Liver (tissue), 9 donors: ENCODE results near the gene GATA3. TPM values are rescaled to one million over a fixed set of nuclear protein-coding genes. Genes with fewer than 3 reads are reported as not detected.

Experiments used
- DNase-seq: peaks from one replicate; pipeline ENCODE4 v3.0.0-alpha.2; 2017; ENCODE audit warnings: low spot score
- H3K27ac ChIP-seq, 2 donors: one replicate each; pipeline ENCODE4 v1.7.0; 2013; ENCODE audit warnings: inconsistent platforms in 2 of 2, low read length in 2 of 2, control low read depth in 1 of 2, low read depth in 1 of 2, mild to moderate bottlenecking in 1 of 2
- H3K27me3 ChIP-seq, 4 donors: one replicate each; pipeline versions ENCODE4 v1.6.1 to v1.7.0; 2013; ENCODE audit warnings: low read length in 3 of 4, inconsistent platforms in 1 of 4, mild to moderate bottlenecking in 1 of 4, moderate library complexity in 1 of 4; ENCODE audit not compliant: control insufficient read depth in 4 of 4, insufficient read depth in 4 of 4
- H3K36me3 ChIP-seq, 4 donors: one replicate each; pipeline versions ENCODE4 v1.6.1 to v1.7.0; 2013; ENCODE audit warnings: low read length in 3 of 4, mild to moderate bottlenecking in 3 of 4, low read depth in 1 of 4, moderate library complexity in 1 of 4; ENCODE audit not compliant: control insufficient read depth in 4 of 4, insufficient read depth in 3 of 4
- H3K4me1 ChIP-seq, 4 donors: one replicate each; pipeline versions ENCODE4 v1.6.1 to v1.7.0; 2013; ENCODE audit warnings: low read length in 3 of 4, mild to moderate bottlenecking in 3 of 4, moderate library complexity in 1 of 4; ENCODE audit not compliant: control insufficient read depth in 4 of 4, insufficient read depth in 4 of 4
- H3K4me3 ChIP-seq, 3 donors: one replicate each; pipeline versions ENCODE4 v1.6.1 to v1.7.0; 2013; ENCODE audit warnings: low read length in 3 of 3, control low read depth in 1 of 3, low read depth in 1 of 3, mild to moderate bottlenecking in 1 of 3
- H3K9ac ChIP-seq, 2 donors: one replicate each; pipeline ENCODE4 v1.7.0; 2013; ENCODE audit warnings: low read length in 2 of 2, mild to moderate bottlenecking in 2 of 2, moderate library complexity in 2 of 2, control low read depth in 1 of 2, low read depth in 1 of 2
- H3K9me3 ChIP-seq, 4 donors: one replicate each; pipeline versions ENCODE4 v1.6.1 to v1.7.0; 2013; ENCODE audit warnings: low read length in 3 of 4; ENCODE audit not compliant: control insufficient read depth in 4 of 4
- EGR1 ChIP-seq, 2 donors: IDR thresholded peaks; 2 replicates each; pipeline ENCODE4 v1.6.1; 2016 to 2018; ENCODE audit warnings: antibody characterized with exemption in 2 of 2, low read depth in 2 of 2
- FOXA1 ChIP-seq: IDR thresholded peaks from 2 replicates; pipeline ENCODE4 v1.6.1; 2016; ENCODE audit warnings: antibody characterized with exemption
- FOXA2 ChIP-seq: IDR thresholded peaks from 2 replicates; pipeline ENCODE4 v1.6.1; 2016; ENCODE audit warnings: antibody characterized with exemption
- GABPA ChIP-seq, 2 donors: IDR thresholded peaks in 1 of 2; conservative IDR thresholded peaks in 1 of 2; 2 replicates each; pipeline ENCODE4 v1.6.1; 2016; ENCODE audit warnings: antibody characterized with exemption in 2 of 2, mild to moderate bottlenecking in 1 of 2, moderate library complexity in 1 of 2
- HNF4A ChIP-seq, 2 donors: conservative IDR thresholded peaks; 2 replicates each; pipeline ENCODE4 v1.6.1; 2016; ENCODE audit warnings: antibody characterized with exemption in 2 of 2, mild to moderate bottlenecking in 2 of 2
- HNF4G ChIP-seq: IDR thresholded peaks from 2 replicates; pipeline ENCODE4 v1.6.1; 2016; ENCODE audit warnings: antibody characterized with exemption
- JUND ChIP-seq, 2 donors: IDR thresholded peaks; 2 replicates each; pipeline ENCODE4 v1.6.1; 2016; ENCODE audit warnings: antibody characterized with exemption in 2 of 2
- NR2F2 ChIP-seq: IDR thresholded peaks from 2 replicates; pipeline ENCODE4 v1.6.1; 2016; ENCODE audit warnings: antibody characterized with exemption
- RAD21 ChIP-seq, 2 donors: IDR thresholded peaks; 2 replicates each; pipeline ENCODE4 v1.6.1; 2016; ENCODE audit warnings: antibody characterized with exemption in 2 of 2, mild to moderate bottlenecking in 2 of 2
- RXRA ChIP-seq, 2 donors: IDR thresholded peaks; 2 replicates each; pipeline ENCODE4 v1.6.1; 2017 to 2018; ENCODE audit warnings: antibody characterized with exemption in 2 of 2, mild to moderate bottlenecking in 1 of 2
- SP1 ChIP-seq: IDR thresholded peaks from 2 replicates; pipeline ENCODE4 v1.6.1; 2018; ENCODE audit warnings: antibody characterized with exemption, mild to moderate bottlenecking
- TAF1 ChIP-seq: conservative IDR thresholded peaks from 2 replicates; pipeline ENCODE4 v1.6.1; 2016; ENCODE audit warnings: antibody characterized with exemption, mild to moderate bottlenecking
- YY1 ChIP-seq: IDR thresholded peaks from 2 replicates; pipeline ENCODE4 v1.6.1; 2016; ENCODE audit warnings: antibody characterized with exemption, mild to moderate bottlenecking
- whole genome bisulfite sequencing: extraction: QIAGEN DNeasy Blood & Tissue Kit; methylation state at CpG from one replicate; pipeline ENCODE4 v1.1.7; 2013; 5-methylcytosine and 5-hydroxymethylcytosine counted together
- polyA plus RNA-seq, 2 donors: library from polyadenylated mRNA; stranded (reverse) in 1 of 2; unstranded in 1 of 2; fragments of 200-250 nt in 1 of 2; fragments of >200 nt in 1 of 2; fragmentation: Nextera tagmentation in 1 of 2; extraction: Ambion mirVana in 1 of 2; gene quantifications; one replicate each; pipeline versions ENCODE4 v1.2.1 to v1.2.3, GENCODE V29; 2013 to 2015
- total RNA-seq, 2 donors: library from RNA; depleted of rRNA; stranded (reverse); fragments of >200 nt; gene quantifications; one replicate each; pipeline ENCODE4 v1.2.3, GENCODE V29; 2014
- TF ChIP-seq, protein P1 (sequence below): IDR thresholded peaks from 2 replicates; pipeline ENCODE4 v1.6.1; 2016; ENCODE audit warnings: antibody characterized with exemption
- TF ChIP-seq, protein P2 (sequence below): IDR thresholded peaks from 2 replicates; pipeline ENCODE4 v1.6.1; 2016; ENCODE audit warnings: antibody characterized with exemption
- TF ChIP-seq, protein P3 (sequence below): IDR thresholded peaks from 2 replicates; pipeline ENCODE4 v1.6.1; 2016; ENCODE audit warnings: antibody characterized with exemption, mild to moderate bottlenecking
- TF ChIP-seq, protein P4 (sequence below): fragments of 150-350 bp; IDR thresholded peaks from 2 replicates; pipeline ENCODE4 v1.5.1; 2017; ENCODE audit warnings: improper control_type of control experiment, low read depth, low read length; ENCODE audit not compliant: missing input control
- TF ChIP-seq, protein P5 (sequence below): IDR thresholded peaks from 2 replicates; pipeline ENCODE4 v1.6.1; 2016; ENCODE audit warnings: antibody characterized with exemption
- donor health status: healthy.
- donor health status: healthy.
- donor health status: healthy.
- donor health status: healthy.
- donor health status: healthy.

The GATA3 gene
- total and polyA plus RNA-seq, 4 donors = 0.08 to 0.51 (median 0.21) TPM

DNA sequence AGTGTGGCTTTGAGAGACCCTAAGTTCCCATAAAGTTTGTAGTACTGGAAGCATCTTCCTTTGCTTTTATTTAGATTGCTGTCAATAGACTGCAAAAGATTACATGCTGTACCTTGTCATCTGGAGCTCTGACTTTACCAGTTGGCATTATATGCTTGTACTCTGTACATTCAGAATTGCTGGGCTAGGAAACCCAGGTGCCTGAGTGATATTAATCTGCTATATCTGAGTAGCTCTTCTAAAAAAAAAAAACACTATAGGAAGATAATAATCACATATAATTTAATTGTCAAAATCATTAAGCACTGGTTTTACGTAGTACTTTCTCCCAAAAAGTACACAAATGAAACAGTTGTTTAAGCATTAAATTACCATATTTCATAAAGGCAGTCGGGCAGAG is 12.3 kb downstream of the GATA3 start:
- no peaks in the 10 kb centered on the region for H3K9me3 ChIP-seq
- H3K4me1 ChIP-seq = no peaks in the 10 kb centered on the region
- TF ChIP-seq TAF1 = no peak
- no peak for TF ChIP-seq HNF4A (conservative IDR thresholded peaks at IDR 0.05)
- TF ChIP-seq, protein P1, sequence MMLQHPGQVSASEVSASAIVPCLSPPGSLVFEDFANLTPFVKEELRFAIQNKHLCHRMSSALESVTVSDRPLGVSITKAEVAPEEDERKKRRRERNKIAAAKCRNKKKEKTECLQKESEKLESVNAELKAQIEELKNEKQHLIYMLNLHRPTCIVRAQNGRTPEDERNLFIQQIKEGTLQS = no peak
- TF ChIP-seq FOXA1 = no peak
- TF ChIP-seq, protein P2, sequence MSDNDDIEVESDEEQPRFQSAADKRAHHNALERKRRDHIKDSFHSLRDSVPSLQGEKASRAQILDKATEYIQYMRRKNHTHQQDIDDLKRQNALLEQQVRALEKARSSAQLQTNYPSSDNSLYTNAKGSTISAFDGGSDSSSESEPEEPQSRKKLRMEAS = no peak
- TF ChIP-seq EGR1 (IDR thresholded peaks at IDR 0.05; ENCODE audit: low read depth in 2 of 2) = no peak
- TF ChIP-seq YY1 = no peak
- TF ChIP-seq NR2F2 = no peak
- TF ChIP-seq HNF4G = no peak
- no peak for TF ChIP-seq JUND (IDR thresholded peaks at IDR 0.05)
- TF ChIP-seq, protein P3, sequence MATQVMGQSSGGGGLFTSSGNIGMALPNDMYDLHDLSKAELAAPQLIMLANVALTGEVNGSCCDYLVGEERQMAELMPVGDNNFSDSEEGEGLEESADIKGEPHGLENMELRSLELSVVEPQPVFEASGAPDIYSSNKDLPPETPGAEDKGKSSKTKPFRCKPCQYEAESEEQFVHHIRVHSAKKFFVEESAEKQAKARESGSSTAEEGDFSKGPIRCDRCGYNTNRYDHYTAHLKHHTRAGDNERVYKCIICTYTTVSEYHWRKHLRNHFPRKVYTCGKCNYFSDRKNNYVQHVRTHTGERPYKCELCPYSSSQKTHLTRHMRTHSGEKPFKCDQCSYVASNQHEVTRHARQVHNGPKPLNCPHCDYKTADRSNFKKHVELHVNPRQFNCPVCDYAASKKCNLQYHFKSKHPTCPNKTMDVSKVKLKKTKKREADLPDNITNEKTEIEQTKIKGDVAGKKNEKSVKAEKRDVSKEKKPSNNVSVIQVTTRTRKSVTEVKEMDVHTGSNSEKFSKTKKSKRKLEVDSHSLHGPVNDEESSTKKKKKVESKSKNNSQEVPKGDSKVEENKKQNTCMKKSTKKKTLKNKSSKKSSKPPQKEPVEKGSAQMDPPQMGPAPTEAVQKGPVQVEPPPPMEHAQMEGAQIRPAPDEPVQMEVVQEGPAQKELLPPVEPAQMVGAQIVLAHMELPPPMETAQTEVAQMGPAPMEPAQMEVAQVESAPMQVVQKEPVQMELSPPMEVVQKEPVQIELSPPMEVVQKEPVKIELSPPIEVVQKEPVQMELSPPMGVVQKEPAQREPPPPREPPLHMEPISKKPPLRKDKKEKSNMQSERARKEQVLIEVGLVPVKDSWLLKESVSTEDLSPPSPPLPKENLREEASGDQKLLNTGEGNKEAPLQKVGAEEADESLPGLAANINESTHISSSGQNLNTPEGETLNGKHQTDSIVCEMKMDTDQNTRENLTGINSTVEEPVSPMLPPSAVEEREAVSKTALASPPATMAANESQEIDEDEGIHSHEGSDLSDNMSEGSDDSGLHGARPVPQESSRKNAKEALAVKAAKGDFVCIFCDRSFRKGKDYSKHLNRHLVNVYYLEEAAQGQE = no peak
- TF ChIP-seq, protein P4, sequence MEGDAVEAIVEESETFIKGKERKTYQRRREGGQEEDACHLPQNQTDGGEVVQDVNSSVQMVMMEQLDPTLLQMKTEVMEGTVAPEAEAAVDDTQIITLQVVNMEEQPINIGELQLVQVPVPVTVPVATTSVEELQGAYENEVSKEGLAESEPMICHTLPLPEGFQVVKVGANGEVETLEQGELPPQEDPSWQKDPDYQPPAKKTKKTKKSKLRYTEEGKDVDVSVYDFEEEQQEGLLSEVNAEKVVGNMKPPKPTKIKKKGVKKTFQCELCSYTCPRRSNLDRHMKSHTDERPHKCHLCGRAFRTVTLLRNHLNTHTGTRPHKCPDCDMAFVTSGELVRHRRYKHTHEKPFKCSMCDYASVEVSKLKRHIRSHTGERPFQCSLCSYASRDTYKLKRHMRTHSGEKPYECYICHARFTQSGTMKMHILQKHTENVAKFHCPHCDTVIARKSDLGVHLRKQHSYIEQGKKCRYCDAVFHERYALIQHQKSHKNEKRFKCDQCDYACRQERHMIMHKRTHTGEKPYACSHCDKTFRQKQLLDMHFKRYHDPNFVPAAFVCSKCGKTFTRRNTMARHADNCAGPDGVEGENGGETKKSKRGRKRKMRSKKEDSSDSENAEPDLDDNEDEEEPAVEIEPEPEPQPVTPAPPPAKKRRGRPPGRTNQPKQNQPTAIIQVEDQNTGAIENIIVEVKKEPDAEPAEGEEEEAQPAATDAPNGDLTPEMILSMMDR = no peak
- no peak for TF ChIP-seq RXRA (IDR thresholded peaks at IDR 0.05)
- TF ChIP-seq SP1 = no peak
- no peak for TF ChIP-seq GABPA (IDR thresholded peaks at IDR 0.05 in 1 of 2, conservative IDR thresholded peaks at IDR 0.05 in 1 of 2)
- TF ChIP-seq RAD21 (IDR thresholded peaks at IDR 0.05) = no peak
- H3K36me3 ChIP-seq = no peaks in the 10 kb centered on the region
- DNase-seq = no peak
- H3K9ac ChIP-seq = no peak overlapping the region
- no peak overlapping the region for H3K27ac ChIP-seq
- H3K4me3 ChIP-seq = no peak overlapping the region
- 79% methylated on average over 2 of the region's 2 CpGs for WGBS
- H3K27me3 ChIP-seq = peaks cover 0 to under 1% (median 0%) of the 10 kb centered on the region in 4 donors

DNA sequence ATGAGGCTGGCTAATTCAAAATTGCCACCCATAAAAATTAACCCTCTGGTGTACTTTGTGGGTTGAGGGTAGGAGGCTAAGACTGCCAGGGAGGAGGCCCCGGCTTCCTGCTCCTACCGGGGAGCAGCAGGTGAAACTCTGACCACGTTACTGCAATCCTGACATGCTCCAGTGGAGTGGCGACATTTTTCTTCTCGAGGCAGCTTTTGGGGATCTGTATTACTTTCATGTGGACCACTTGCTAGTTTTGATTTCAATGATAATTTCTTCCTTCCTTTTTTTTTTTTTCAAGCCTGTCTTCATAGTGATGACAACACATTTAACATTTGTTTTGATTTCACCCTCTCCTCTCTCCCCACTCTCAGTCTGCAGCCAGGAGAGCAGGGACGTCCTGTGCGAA is 14.6 kb downstream of the GATA3 start:
- no peak for DNase-seq
- Histone ChIP-seq H3K36me3 (no peaks in the 10 kb centered on the region), H3K9me3 (no peaks in the 10 kb centered on the region), H3K4me3 (no peak overlapping the region), H3K4me1 (no peaks in the 10 kb centered on the region), H3K9ac (no peak overlapping the region), H3K27me3 (peaks cover 0 to 4% (median 0%) of the 10 kb centered on the region in 4 donors), H3K27ac (no peak overlapping the region)
- WGBS = 81% methylated on average over 7 of the region's 7 CpGs
- TF ChIP-seq TAF1 (no peak), GABPA (IDR thresholded peaks at IDR 0.05 in 1 of 2, conservative IDR thresholded peaks at IDR 0.05 in 1 of 2) (no peak), EGR1 (IDR thresholded peaks at IDR 0.05; ENCODE audit: low read depth in 2 of 2) (no peak), HNF4A (conservative IDR thresholded peaks at IDR 0.05) (no peak), HNF4G (no peak), NR2F2 (no peak), YY1 (no peak), SP1 (no peak), JUND (IDR thresholded peaks at IDR 0.05) (no peak), RXRA (IDR thresholded peaks at IDR 0.05) (no peak), FOXA1 (no peak), RAD21 (IDR thresholded peaks at IDR 0.05) (no peak), FOXA2 (no peak)
- TF ChIP-seq, protein P3 = no peak
- TF ChIP-seq, protein P1 = no peak
- TF ChIP-seq, protein P5, sequence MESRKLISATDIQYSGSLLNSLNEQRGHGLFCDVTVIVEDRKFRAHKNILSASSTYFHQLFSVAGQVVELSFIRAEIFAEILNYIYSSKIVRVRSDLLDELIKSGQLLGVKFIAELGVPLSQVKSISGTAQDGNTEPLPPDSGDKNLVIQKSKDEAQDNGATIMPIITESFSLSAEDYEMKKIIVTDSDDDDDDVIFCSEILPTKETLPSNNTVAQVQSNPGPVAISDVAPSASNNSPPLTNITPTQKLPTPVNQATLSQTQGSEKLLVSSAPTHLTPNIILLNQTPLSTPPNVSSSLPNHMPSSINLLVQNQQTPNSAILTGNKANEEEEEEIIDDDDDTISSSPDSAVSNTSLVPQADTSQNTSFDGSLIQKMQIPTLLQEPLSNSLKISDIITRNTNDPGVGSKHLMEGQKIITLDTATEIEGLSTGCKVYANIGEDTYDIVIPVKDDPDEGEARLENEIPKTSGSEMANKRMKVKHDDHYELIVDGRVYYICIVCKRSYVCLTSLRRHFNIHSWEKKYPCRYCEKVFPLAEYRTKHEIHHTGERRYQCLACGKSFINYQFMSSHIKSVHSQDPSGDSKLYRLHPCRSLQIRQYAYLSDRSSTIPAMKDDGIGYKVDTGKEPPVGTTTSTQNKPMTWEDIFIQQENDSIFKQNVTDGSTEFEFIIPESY = no peak
